Posterior cingulate gyrus (tissue), 11 donors: ENCODE data around the gene NHLRC3.
"Not testable (repeated sequence)": the region's sequence is repeated elsewhere in the genome, so short reads cannot be mapped to it uniquely, and the experiment has no call there.

Experiments used
- DNase-seq, 10 donors: peaks; one replicate each; pipeline versions ENCODE4 v3.0.0 to v3.0.0-alpha.2; 2020 to 2021; ENCODE audit warnings: mixed read lengths in 3 of 10
- intact Hi-C: fragments of 100-400 bp; cut with DNase I; formaldehyde crosslinking; loops from one replicate; pipeline ENCODE4 v1.15.1; 2023

The NHLRC3 gene

GRCh38 chr13:39037880-39038568 is at the start of gene NHLRC3, which contains the start of gene PROSER1:
NHLRC3 (plus strand) TSS chr13:39038456; CDS start chr13:39038640, 184 bp downstream.
PROSER1 (minus strand) TSS chr13:39038089; CDS start chr13:39037242, 847 bp downstream.
- DNase-seq, result peak; percentile 94 to 99 (median 96)
- intact Hi-C loops, result loop anchor here (5.0 kb wide), 2 partner anchors 579 to 619 kb away; partner anchors contain the start of gene COG6

GRCh38 chr13:38990693-38991092 is 47.6 kb upstream of the NHLRC3 start, which contains the start of gene STOML3:
STOML3 (minus strand) TSS chr13:38990831; CDS start chr13:38990721, 110 bp downstream.
- intact Hi-C loops, result no loop called here
- DNase-seq, result no peak

- intact Hi-C loops, result no loop called here
- DNase-seq, result no peak
Measured at GRCh38 chr13:38993381-38993780, 44.9 kb upstream of the NHLRC3 start.

- no peak for DNase-seq
- intact Hi-C loops, result no loop called here
Measured at GRCh38 chr13:38998739-38999138, 39.5 kb upstream of the NHLRC3 start.

- intact Hi-C loops, DNase-seq: not testable (repeated sequence)
Measured at GRCh38 chr13:39006371-39007111, 31.7 kb upstream of the NHLRC3 start.

GRCh38 chr13:39012608-39013007 is 25.6 kb upstream of the NHLRC3 start:
- intact Hi-C loops, result no loop called here

GRCh38 chr13:39013462-39013861 is 24.8 kb upstream of the NHLRC3 start:
- intact Hi-C loops, result no loop called here
- DNase-seq, result peak in 1 of 10 donors; percentile 73

More at GRCh38 chr13:39012608-39013007, 25.6 kb upstream of the NHLRC3 start:
- DNase-seq, result no peak

GRCh38 chr13:39016087-39016486 is 22.2 kb upstream of the NHLRC3 start:
- intact Hi-C loops, result no loop called here
- DNase-seq, result no peak

GRCh38 chr13:39016787-39017186 is 21.5 kb upstream of the NHLRC3 start:
- peak in 5 of 10 donors; percentile 20 to 73 (median 26) for DNase-seq
- intact Hi-C loops, result no loop called here

- intact Hi-C loops, result no loop called here
- DNase-seq, result no peak
Measured at GRCh38 chr13:39020853-39021462, 17.3 kb upstream of the NHLRC3 start.

- intact Hi-C loops, result no loop called here
- DNase-seq, result no peak
Measured at GRCh38 chr13:39023316-39023715, 14.9 kb upstream of the NHLRC3 start.

GRCh38 chr13:39023761-39024160 is 14.5 kb upstream of the NHLRC3 start:
- intact Hi-C loops, result no loop called here
- DNase-seq, result no peak

- no peak for DNase-seq
- intact Hi-C loops, result no loop called here
Measured at GRCh38 chr13:39025433-39025839, 12.8 kb upstream of the NHLRC3 start.

GRCh38 chr13:39032150-39032549 is 6.1 kb upstream of the NHLRC3 start:
- no peak for DNase-seq
- intact Hi-C loops, result no loop called here

GRCh38 chr13:39034085-39034484 is 4.2 kb upstream of the NHLRC3 start:
- intact Hi-C loops, result no loop called here

GRCh38 chr13:39035204-39035603 is 3.1 kb upstream of the NHLRC3 start:
- DNase-seq, result no peak
- intact Hi-C loops, result loop anchor here (5.0 kb wide), 2 partner anchors 582 to 622 kb away; partner anchors contain the start of gene COG6

More at GRCh38 chr13:39034085-39034484, 4.2 kb upstream of the NHLRC3 start:
- no peak for DNase-seq

GRCh38 chr13:39035799-39036198 is 2.5 kb upstream of the NHLRC3 start:
- no peak for DNase-seq
- intact Hi-C loops, result loop anchor here (5.0 kb wide), 2 partner anchors 582 to 622 kb away; partner anchors contain the start of gene COG6

- intact Hi-C loops, result loop anchor here (5.0 kb wide), 2 partner anchors 581 to 621 kb away; partner anchors contain the start of gene COG6
Measured at GRCh38 chr13:39036212-39036611, 2.0 kb upstream of the NHLRC3 start.

GRCh38 chr13:39037410-39037879 is 811 bp upstream of the NHLRC3 start:
- peak in 4 of 10 donors; percentile 15 to 34 (median 26) for DNase-seq
- intact Hi-C loops, result loop anchor here (5.0 kb wide), 2 partner anchors 580 to 620 kb away; partner anchors contain the start of gene COG6

More at GRCh38 chr13:39036212-39036611, 2.0 kb upstream of the NHLRC3 start:
- no peak for DNase-seq

GRCh38 chr13:39038569-39039030 is 344 bp downstream of the NHLRC3 start:
- intact Hi-C loops, result loop anchor here (5.0 kb wide), 2 partner anchors 579 to 619 kb away; partner anchors contain the start of gene COG6
- DNase-seq, result peak in 2 of 10 donors; percentile 9 to 76
